K562 (cell line): Measurements from ENCODE around the gene PREB. TPM values are rescaled to one million over a fixed set of nuclear protein-coding genes. Genes with fewer than 3 reads are reported as not detected.

Experiments
- ATAC-seq: fragments of 200-7000 bp; cut with Tn5 transposase; 3 replicates; pipeline ENCODE4 v1.9.1; 2020; ENCODE audit warnings: moderate library complexity
- BruUV-seq: library from RNA; stranded (reverse); fragments of 400-500 nt; replicated peaks from 2 replicates; lab custom pipeline; 2021; lab: Mats Ljungman, UMichigan
- CTCF ChIA-PET: fragments of 300-600 bp; formaldehyde crosslinking; extraction: SDS; loops from one replicate; lab custom pipeline; 2021; ENCODE audit warnings: low intra/inter-chr PET ratio; lab: Yijun Ruan, JAX
- POLR2A ChIA-PET: fragments of 300-600, 350-650 bp; sonication (Branson Sonifier 250); formaldehyde crosslinking; extraction: SDS; loops from one replicate; lab custom pipeline; 2021; ENCODE audit warnings: antibody characterized with exemption, inconsistent platforms; lab: Yijun Ruan, JAX
- DNase-seq, 4 experiments: peaks; one replicate each; pipeline versions ENCODE4 v3.0.0 to v3.0.0-alpha.2; 2011 to 2018; ENCODE audit warnings: low spot score in 3 of 4, mixed read lengths in 3 of 4; ENCODE audit errors: extremely low read depth in 1 of 4
- FAIRE-seq: peaks from 2 replicates; lab custom pipeline; 2011; peaks lifted over from hg19 to GRCh38; lab: Jason Lieb, UNC
- H2AFZ ChIP-seq: 2 replicates; pipeline ENCODE4 v1.6.0; 2011; ENCODE audit warnings: low read depth, low read length, control low read depth, inconsistent platforms
- H3K27ac ChIP-seq: fragments of 200-600 bp; 3 replicates; pipeline ENCODE4 v1.8.0; 2011; ENCODE audit warnings: low read depth, mild to moderate bottlenecking, control low read depth, inconsistent platforms, low read length, moderate library complexity, mixed read lengths; ENCODE audit errors: extremely low read depth
- H3K27me3 ChIP-seq, 2 experiments: fragments of 300-600 bp in 1 of 2; 2 replicates in 1 of 2; 3 replicates in 1 of 2; pipeline versions ENCODE4 v1.6.0 to v1.8.0; 2011; ENCODE audit warnings: inconsistent platforms in 2 of 2, low read length in 2 of 2, mild to moderate bottlenecking in 1 of 2, mixed read lengths in 1 of 2, moderate library complexity in 1 of 2; ENCODE audit not compliant: control insufficient read depth in 2 of 2, insufficient read depth in 2 of 2
- H3K36me3 ChIP-seq: fragments of 300-600 bp; 3 replicates; pipeline ENCODE4 v1.8.0; 2011; ENCODE audit warnings: mild to moderate bottlenecking, low read length, inconsistent platforms; ENCODE audit not compliant: control insufficient read depth, insufficient read depth
- H3K4me1 ChIP-seq, 2 experiments: fragments of 200-600 bp in 1 of 2; replicated peaks in 1 of 2; 2 replicates in 1 of 2; 3 replicates in 1 of 2; pipeline versions ENCODE4 v1.5.1 to v1.8.0; 2011; ENCODE audit warnings: inconsistent platforms in 2 of 2, low read length in 2 of 2, mild to moderate bottlenecking in 1 of 2, mixed read lengths in 1 of 2, moderate library complexity in 1 of 2; ENCODE audit not compliant: control insufficient read depth in 2 of 2, insufficient read depth in 2 of 2
- H3K4me2 ChIP-seq: 2 replicates; pipeline ENCODE4 v1.6.1; 2011; ENCODE audit warnings: low read length, control low read depth, inconsistent platforms, mixed read lengths; ENCODE audit not compliant: insufficient read depth
- H3K4me3 ChIP-seq: fragments of 200-600 bp; sonication (generic), shearing (Covaris generic); 2 replicates; pipeline ENCODE4 v1.5.1; 2016; ENCODE audit warnings: control low read depth, inconsistent platforms
- H3K79me2 ChIP-seq: fragments of 200-600 bp; 3 replicates; pipeline ENCODE4 v1.8.0; 2011; ENCODE audit warnings: low read length, inconsistent platforms; ENCODE audit not compliant: control insufficient read depth, insufficient read depth
- H3K9ac ChIP-seq, 2 experiments: 2 replicates each; pipeline versions ENCODE4 v1.6.0 to v1.6.1; 2011; ENCODE audit warnings: low read depth in 2 of 2, low read length in 2 of 2, control low read depth in 1 of 2, inconsistent platforms in 1 of 2, mild to moderate bottlenecking in 1 of 2, mixed read lengths in 1 of 2; ENCODE audit not compliant: insufficient read depth in 1 of 2
- H3K9me1 ChIP-seq: one replicate; pipeline ENCODE4 v1.6.0; 2011; ENCODE audit warnings: inconsistent platforms, mild to moderate bottlenecking, low read length, moderate library complexity; ENCODE audit not compliant: control insufficient read depth, insufficient read depth
- H3K9me3 ChIP-seq: replicated peaks from 2 replicates; pipeline ENCODE4 v1.5.1; 2011; ENCODE audit warnings: low read depth, low read length, inconsistent platforms; ENCODE audit not compliant: control insufficient read depth, insufficient read depth
- H4K20me1 ChIP-seq: replicated peaks from 2 replicates; pipeline ENCODE4 v1.6.1; 2011; ENCODE audit warnings: low read length, inconsistent platforms, mixed read lengths; ENCODE audit not compliant: control insufficient read depth, insufficient read depth
- BACH1 ChIP-seq: fragments of 200-800 bp; sonication (Bioruptor generic); IDR thresholded peaks from 2 replicates; pipeline ENCODE4 v1.6.1; 2016; ENCODE audit warnings: missing genetic modification characterization, missing compliant biosample characterization
- IFI16 ChIP-seq: fragments of 250-450 bp; sonication (Bioruptor Pico); IDR thresholded peaks from 2 replicates; pipeline ENCODE4 v2.1.2; 2022; ENCODE audit warnings: mild to moderate bottlenecking, inconsistent platforms
- TSC22D4 ChIP-seq: fragments of 450-650 bp; IDR thresholded peaks from 2 replicates; pipeline ENCODE4 v1.6.1; 2016; ENCODE audit warnings: missing genetic modification characterization, missing biosample characterization, control low read depth
- ZBTB33 ChIP-seq: sonication (generic); formaldehyde crosslinking; IDR thresholded peaks from 2 replicates; pipeline ENCODE4 v1.8.1; 2023; ENCODE audit warnings: mild to moderate bottlenecking, missing genetic modification reagents
- WGBS: fragments of 100-300 bp; shearing (Covaris generic); methylation state at CpG from one replicate; pipeline ENCODE4 v1.1.6; 2016; ENCODE audit warnings: low coverage, mixed read lengths; ENCODE audit not compliant: insufficient coverage; ENCODE audit errors: missing lambda C conversion rate; 5-methylcytosine and 5-hydroxymethylcytosine counted together
- in situ Hi-C: fragments of 300-500 bp; cut with MboI; formaldehyde crosslinking; loops from 4 replicates; pipeline ENCODE4 v1.15.0; 2018; ENCODE audit warnings: inconsistent platforms, mixed read lengths
- intact Hi-C: fragments of 100-400 bp; cut with micrococcal nuclease; formaldehyde crosslinking; loops from 2 replicates; pipeline ENCODE4 v1.14.2; 2022
- polyA plus RNA-seq, 8 experiments: library from polyadenylated mRNA; depleted of rRNA in 4 of 8; stranded (reverse) in 5 of 8; unstranded in 3 of 8; fragments of >200 nt; fragmentation: Nextera tagmentation in 2 of 8; fragmentation: Illumina TruSeq in 1 of 8; extraction: Ambion mirVana in 2 of 8; extraction: Trizol in 1 of 8; gene quantifications; 2 replicates each; pipeline versions ENCODE4 v1.2.1 to v1.2.3, GENCODE V29; 2011 to 2014; ENCODE audit warnings: inconsistent platforms in 1 of 8, missing spikeins in 1 of 8
- total RNA-seq, 7 experiments: library from RNA; depleted of rRNA in 6 of 7; stranded (reverse); fragments of >200 nt in 6 of 7; fragmentation: Illumina TruSeq in 2 of 7; extraction: Trizol in 2 of 7; gene quantifications; 2 replicates each; pipeline versions ENCODE4 v1.2.1 to v1.2.3, GENCODE V29; 2011 to 2021; ENCODE audit warnings: low replicate concordance in 1 of 7
- TF ChIP-seq, protein P1 (sequence below): fragments of 250-450 bp; sonication (Bioruptor Pico); IDR thresholded peaks from 2 replicates; pipeline ENCODE4 v1.8.0; 2021; ENCODE audit warnings: borderline replicate concordance, mild to moderate bottlenecking, moderate library complexity; ENCODE audit not compliant: poor library complexity, severe bottlenecking
- TF ChIP-seq, protein P2 (sequence below), 2 experiments: fragments of 450-650 bp; IDR thresholded peaks; 2 replicates each; pipeline ENCODE4 v1.6.1; 2016; ENCODE audit warnings: mild to moderate bottlenecking in 2 of 2, borderline replicate concordance in 1 of 2, low read depth in 1 of 2, moderate library complexity in 1 of 2

Gene PREB
- total and polyA plus RNA-seq, 9 of the 15 experiments (the other 6 are each of a cell fraction or from before 2014, with no cell fraction given), result 35.1 to 84.2 (median 67.2) TPM

DNA sequence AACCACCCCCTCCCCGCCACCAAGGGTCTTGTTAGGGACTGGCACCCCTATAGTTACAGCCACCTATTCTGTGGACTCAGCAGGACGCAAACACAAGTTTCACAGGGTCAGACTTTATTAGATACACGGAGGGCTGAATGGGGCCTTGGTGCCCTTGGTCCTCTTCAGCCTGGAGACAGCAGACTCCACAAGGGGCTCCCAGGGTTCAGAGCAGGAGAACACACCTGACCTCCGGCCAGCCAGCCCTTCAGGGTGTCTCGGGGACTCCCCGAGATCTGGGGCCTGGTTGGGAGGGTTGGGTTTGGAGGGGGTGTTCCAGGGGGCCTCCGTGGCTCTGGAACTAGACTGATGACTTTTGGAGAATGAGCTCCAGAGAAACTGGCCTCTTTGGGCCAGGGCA lies 2.3 kb upstream of the PREB start:
- no TSS peak for BruUV-seq
- WGBS, result 63% methylated on average over 6 of the region's 7 CpGs
- Histone ChIP-seq H3K79me2 (peaks cover 21% of the 10 kb centered on the region), H3K27ac (no peak overlapping the region), H3K4me3 (no peak overlapping the region), H3K36me3 (peaks cover 18% of the 10 kb centered on the region; the same call in 2 of the 3 replicates), H3K9me3 (no peaks in the 10 kb centered on the region; the same call in 1 of the 2 replicates), H4K20me1 (no peaks in the 10 kb centered on the region; the same call in 1 of the 2 replicates), H3K4me2 (no peak overlapping the region), H3K27me3 (no peaks in the 10 kb centered on the region), H3K9me1 (peaks cover 5% of the 10 kb centered on the region), H3K4me1 (peaks cover 15 to 32% of the 10 kb centered on the region in 2 experiments; a peak in 4 of 5 replicates), H2AFZ (no peak overlapping the region), H3K9ac (peak overlapping the region in 1 of 2 experiments; percentile 62; a peak in 1 of 4 replicates)
- intact Hi-C loops, result no loop called here
- TF ChIP-seq BACH1 (tag) (no peak), IFI16 (no peak), ZBTB33 (no peak), TSC22D4 (tag) (no peak)
- TF ChIP-seq, protein P1, sequence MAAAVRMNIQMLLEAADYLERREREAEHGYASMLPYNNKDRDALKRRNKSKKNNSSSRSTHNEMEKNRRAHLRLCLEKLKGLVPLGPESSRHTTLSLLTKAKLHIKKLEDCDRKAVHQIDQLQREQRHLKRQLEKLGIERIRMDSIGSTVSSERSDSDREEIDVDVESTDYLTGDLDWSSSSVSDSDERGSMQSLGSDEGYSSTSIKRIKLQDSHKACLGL (CRISPR knock-in tag), result no peak
- TF ChIP-seq, protein P2, sequence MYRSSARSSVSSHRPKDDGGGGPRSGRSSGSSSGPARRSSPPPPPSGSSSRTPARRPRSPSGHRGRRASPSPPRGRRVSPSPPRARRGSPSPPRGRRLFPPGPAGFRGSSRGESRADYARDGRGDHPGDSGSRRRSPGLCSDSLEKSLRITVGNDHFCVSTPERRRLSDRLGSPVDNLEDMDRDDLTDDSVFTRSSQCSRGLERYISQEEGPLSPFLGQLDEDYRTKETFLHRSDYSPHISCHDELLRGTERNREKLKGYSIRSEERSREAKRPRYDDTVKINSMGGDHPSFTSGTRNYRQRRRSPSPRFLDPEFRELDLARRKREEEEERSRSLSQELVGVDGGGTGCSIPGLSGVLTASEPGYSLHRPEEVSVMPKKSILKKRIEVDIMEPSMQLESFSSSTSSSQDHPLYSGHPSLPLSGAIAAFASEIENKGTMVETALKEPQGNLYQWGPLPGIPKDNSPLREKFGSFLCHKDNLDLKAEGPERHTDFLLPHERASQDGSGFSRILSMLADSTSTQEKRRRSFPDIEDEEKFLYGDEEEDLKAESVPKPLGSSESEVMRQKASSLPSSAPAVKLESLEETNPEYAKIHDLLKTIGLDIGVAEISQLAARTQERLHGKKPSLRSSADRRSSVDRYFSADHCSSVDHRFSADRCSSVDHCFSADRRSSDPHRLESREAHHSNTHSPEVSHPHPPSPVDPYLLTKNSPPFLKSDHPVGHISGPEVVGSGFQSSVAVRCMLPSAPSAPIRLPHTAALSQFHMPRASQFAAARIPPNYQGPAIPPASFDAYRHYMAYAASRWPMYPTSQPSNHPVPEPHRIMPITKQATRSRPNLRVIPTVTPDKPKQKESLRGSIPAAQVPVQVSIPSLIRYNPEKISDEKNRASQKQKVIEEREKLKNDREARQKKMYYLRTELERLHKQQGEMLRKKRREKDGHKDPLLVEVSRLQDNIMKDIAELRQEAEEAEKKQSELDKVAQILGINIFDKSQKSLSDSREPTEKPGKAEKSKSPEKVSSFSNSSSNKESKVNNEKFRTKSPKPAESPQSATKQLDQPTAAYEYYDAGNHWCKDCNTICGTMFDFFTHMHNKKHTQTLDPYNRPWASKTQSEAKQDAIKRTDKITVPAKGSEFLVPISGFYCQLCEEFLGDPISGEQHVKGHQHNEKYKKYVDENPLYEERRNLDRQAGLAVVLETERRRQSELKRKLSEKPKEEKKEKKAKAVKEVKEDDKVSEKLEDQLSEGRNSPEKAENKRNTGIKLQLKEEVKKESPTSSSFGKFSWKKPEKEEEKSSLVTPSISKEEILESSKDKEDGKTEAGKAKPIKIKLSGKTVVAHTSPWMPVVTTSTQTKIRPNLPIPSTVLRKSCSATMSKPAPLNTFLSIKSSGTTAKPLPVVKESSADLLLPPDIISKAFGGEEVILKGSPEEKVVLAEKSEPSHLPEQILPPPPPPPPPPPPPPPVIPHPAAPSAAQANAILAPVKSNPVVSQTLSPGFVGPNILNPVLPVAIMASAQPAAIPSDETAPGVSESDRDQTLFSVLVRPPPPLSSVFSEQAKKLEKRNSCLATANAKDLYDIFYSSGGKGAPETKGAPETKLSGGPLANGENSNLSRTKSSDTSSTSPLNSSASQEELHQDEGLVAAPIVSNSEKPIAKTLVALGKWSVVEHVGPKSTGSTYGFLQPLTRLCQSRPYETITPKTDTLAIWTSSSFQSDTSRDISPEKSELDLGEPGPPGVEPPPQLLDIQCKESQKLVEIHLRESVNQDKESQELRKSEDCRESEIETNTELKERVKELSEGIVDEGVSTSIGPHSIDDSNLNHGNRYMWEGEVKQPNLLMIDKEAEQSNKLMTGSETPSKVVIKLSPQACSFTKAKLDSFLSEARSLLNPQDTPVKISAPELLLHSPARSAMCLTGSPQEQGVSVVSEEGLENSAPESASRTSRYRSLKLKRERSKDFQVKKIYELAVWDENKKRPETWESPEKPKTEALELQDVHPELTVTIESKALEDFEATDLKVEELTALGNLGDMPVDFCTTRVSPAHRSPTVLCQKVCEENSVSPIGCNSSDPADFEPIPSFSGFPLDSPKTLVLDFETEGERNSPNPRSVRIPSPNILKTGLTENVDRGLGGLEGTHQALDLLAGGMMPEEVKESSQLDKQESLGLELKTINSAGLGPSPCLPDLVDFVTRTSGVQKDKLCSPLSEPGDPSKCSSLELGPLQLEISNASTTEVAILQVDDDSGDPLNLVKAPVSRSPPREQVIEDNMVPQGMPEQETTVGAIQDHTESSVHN (IDR thresholded peaks at IDR 0.05; ENCODE audit: borderline replicate concordance in 1 of 2, low read depth in 1 of 2), result no peak
- CTCF ChIA-PET, result no interaction called here
- FAIRE-seq (no peak), DNase-seq (no peak), ATAC-seq (no peak)
- in situ Hi-C loops, result no loop called here
- POLR2A ChIA-PET, result no interaction called here
